Liver (tissue), 9 donors: Measurements from ENCODE around the gene ZDHHC11B. TPM values are rescaled to one million over a fixed set of nuclear protein-coding genes. Genes with fewer than 3 reads are reported as not detected.
"Not testable (repeated sequence)": the region's sequence is repeated elsewhere in the genome, so short reads cannot be mapped to it uniquely, and the experiment has no call there.

ENCODE experiments used
- DNase-seq: peaks from one replicate; pipeline ENCODE4 v3.0.0-alpha.2; 2017; ENCODE audit warnings: low spot score
- H3K27ac ChIP-seq, 2 donors: one replicate each; pipeline ENCODE4 v1.7.0; 2013; ENCODE audit warnings: inconsistent platforms in 2 of 2, low read length in 2 of 2, control low read depth in 1 of 2, low read depth in 1 of 2, mild to moderate bottlenecking in 1 of 2
- H3K27me3 ChIP-seq, 4 donors: one replicate each; pipeline versions ENCODE4 v1.6.1 to v1.7.0; 2013; ENCODE audit warnings: low read length in 3 of 4, inconsistent platforms in 1 of 4, mild to moderate bottlenecking in 1 of 4, moderate library complexity in 1 of 4; ENCODE audit not compliant: control insufficient read depth in 4 of 4, insufficient read depth in 4 of 4
- H3K36me3 ChIP-seq, 4 donors: one replicate each; pipeline versions ENCODE4 v1.6.1 to v1.7.0; 2013; ENCODE audit warnings: low read length in 3 of 4, mild to moderate bottlenecking in 3 of 4, low read depth in 1 of 4, moderate library complexity in 1 of 4; ENCODE audit not compliant: control insufficient read depth in 4 of 4, insufficient read depth in 3 of 4
- H3K4me1 ChIP-seq, 4 donors: one replicate each; pipeline versions ENCODE4 v1.6.1 to v1.7.0; 2013; ENCODE audit warnings: low read length in 3 of 4, mild to moderate bottlenecking in 3 of 4, moderate library complexity in 1 of 4; ENCODE audit not compliant: control insufficient read depth in 4 of 4, insufficient read depth in 4 of 4
- H3K4me3 ChIP-seq, 3 donors: one replicate each; pipeline versions ENCODE4 v1.6.1 to v1.7.0; 2013; ENCODE audit warnings: low read length in 3 of 3, control low read depth in 1 of 3, low read depth in 1 of 3, mild to moderate bottlenecking in 1 of 3
- H3K9ac ChIP-seq, 2 donors: one replicate each; pipeline ENCODE4 v1.7.0; 2013; ENCODE audit warnings: low read length in 2 of 2, mild to moderate bottlenecking in 2 of 2, moderate library complexity in 2 of 2, control low read depth in 1 of 2, low read depth in 1 of 2
- H3K9me3 ChIP-seq, 4 donors: one replicate each; pipeline versions ENCODE4 v1.6.1 to v1.7.0; 2013; ENCODE audit warnings: low read length in 3 of 4; ENCODE audit not compliant: control insufficient read depth in 4 of 4
- GABPA ChIP-seq, 2 donors: IDR thresholded peaks in 1 of 2; conservative IDR thresholded peaks in 1 of 2; 2 replicates each; pipeline ENCODE4 v1.6.1; 2016; ENCODE audit warnings: antibody characterized with exemption in 2 of 2, mild to moderate bottlenecking in 1 of 2, moderate library complexity in 1 of 2
- RAD21 ChIP-seq, 2 donors: IDR thresholded peaks; 2 replicates each; pipeline ENCODE4 v1.6.1; 2016; ENCODE audit warnings: antibody characterized with exemption in 2 of 2, mild to moderate bottlenecking in 2 of 2
- whole genome bisulfite sequencing: extraction: QIAGEN DNeasy Blood & Tissue Kit; methylation state at CpG from one replicate; pipeline ENCODE4 v1.1.7; 2013; 5-methylcytosine and 5-hydroxymethylcytosine counted together
- polyA plus RNA-seq, 2 donors: library from polyadenylated mRNA; stranded (reverse) in 1 of 2; unstranded in 1 of 2; fragments of 200-250 nt in 1 of 2; fragments of >200 nt in 1 of 2; fragmentation: Nextera tagmentation in 1 of 2; extraction: Ambion mirVana in 1 of 2; gene quantifications; one replicate each; pipeline versions ENCODE4 v1.2.1 to v1.2.3, GENCODE V29; 2013 to 2015
- total RNA-seq, 2 donors: library from RNA; depleted of rRNA; stranded (reverse); fragments of >200 nt; gene quantifications; one replicate each; pipeline ENCODE4 v1.2.3, GENCODE V29; 2014
- donor health status: healthy.
- donor health status: healthy.
- donor health status: healthy.
- donor health status: healthy.
- donor health status: healthy.

ZDHHC11B gene
- total RNA-seq (1 to 10 TPM in 1 of 2 donors, under 1 TPM in 1; 0.37 to 2.1 TPM), polyA plus RNA-seq (under 1 TPM; 0.38 to 0.86 TPM)

GRCh38 chr5:784428-785177 is at the start of gene ZDHHC11B:
TSS of gene ZDHHC11B (minus strand) at chr5:784729. CDS start at chr5:766919, 17,810 bp downstream.
- Histone ChIP-seq H3K4me1 (peaks cover 4 to 11% (median 6%) of the 10 kb centered on the region in 4 donors), H3K4me3 (peak within 1 kb of the TSS; percentile 61 to 70 (median 64)), H3K27ac (peak within 1 kb of the TSS in 1 of 2 donors; percentile 41), H3K9ac (peak within 1 kb of the TSS in 1 of 2 donors; percentile 38)
- not testable (repeated sequence) for H3K9me3 ChIP-seq, H3K36me3 ChIP-seq, H3K27me3 ChIP-seq
- peak; percentile 82 for DNase-seq
- under 1% methylated on average over 101 of the region's 101 CpGs for WGBS

DNA sequence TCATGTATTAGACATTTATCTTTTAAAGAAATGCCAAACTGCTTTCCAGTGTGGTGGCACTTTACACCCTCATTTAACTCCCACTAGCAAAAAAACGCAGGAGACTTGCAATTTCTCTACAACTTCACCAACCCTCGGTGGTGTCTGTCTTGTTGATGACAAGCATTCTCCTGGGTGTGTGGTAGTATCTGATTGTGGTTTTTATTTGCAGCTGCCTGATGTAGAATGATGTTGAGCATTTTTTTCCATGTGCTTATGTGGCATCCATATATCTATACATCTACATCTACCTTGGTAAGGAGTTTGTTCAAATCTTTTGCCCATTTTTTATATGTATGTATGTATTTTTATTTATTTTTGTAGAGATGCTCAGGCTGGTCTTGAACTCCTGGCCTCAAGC is 49.5 kb upstream of the ZDHHC11B start:
- not testable (repeated sequence) for H3K4me1 ChIP-seq

GRCh38 chr5:828194-828593 is 43.7 kb upstream of the ZDHHC11B start:
- not testable (repeated sequence) for H3K4me3 ChIP-seq, H3K9ac ChIP-seq, H3K27me3 ChIP-seq, H3K4me1 ChIP-seq, H3K36me3 ChIP-seq, H3K27ac ChIP-seq, H3K9me3 ChIP-seq, DNase-seq
- WGBS, result 98% methylated on average over 17 of the region's 19 CpGs

More for the DNA sequence above, 49.5 kb upstream of the ZDHHC11B start:
- not testable (repeated sequence) for H3K27ac ChIP-seq, H3K4me3 ChIP-seq, H3K9ac ChIP-seq, H3K9me3 ChIP-seq, H3K36me3 ChIP-seq, H3K27me3 ChIP-seq
- 75% methylated on average over 2 of the region's 2 CpGs for WGBS
- DNase-seq, result peak; percentile 19

- not testable (repeated sequence) for H3K27me3 ChIP-seq, H3K9ac ChIP-seq, H3K4me3 ChIP-seq, H3K36me3 ChIP-seq, H3K27ac ChIP-seq, H3K9me3 ChIP-seq, DNase-seq, H3K4me1 ChIP-seq
- WGBS, result 35% methylated on average over 1 of the region's 1 CpG
Observed at GRCh38 chr5:825544-825943, 41.0 kb upstream of the ZDHHC11B start.

GRCh38 chr5:821504-821903 is 37.0 kb upstream of the ZDHHC11B start:
- peak in 1 of 2 donors; percentile 5 for TF ChIP-seq RAD21 (IDR thresholded peaks at IDR 0.05)
- TF ChIP-seq GABPA (IDR thresholded peaks at IDR 0.05 in 1 of 2, conservative IDR thresholded peaks at IDR 0.05 in 1 of 2), result no peak
- Histone ChIP-seq H3K4me1 (peaks cover 0 to 9% (median 2%) of the 10 kb centered on the region in 4 donors), H3K27ac (no peak overlapping the region), H3K27me3 (no peaks in the 10 kb centered on the region), H3K9me3 (no peaks in the 10 kb centered on the region), H3K4me3 (no peak overlapping the region), H3K9ac (no peak overlapping the region), H3K36me3 (peaks cover 0 to 2% (median 0%) of the 10 kb centered on the region in 4 donors)
- DNase-seq, result no peak
- 93% methylated on average over 8 of the region's 8 CpGs for WGBS
